Activated CD8-positive, alpha-beta memory T cell treated with anti-CD3 and anti-CD28 coated beads for 36 hours (primary cell): ENCODE measurements around the gene NKAIN2. TPM values are rescaled to one million over a fixed set of nuclear protein-coding genes. Genes with fewer than 3 reads are reported as not detected.
"Not testable (repeated sequence)": the region's sequence is repeated elsewhere in the genome, so short reads cannot be mapped to it uniquely, and the experiment has no call there.

Experiments
- CTCF ChIA-PET: fragments of 350-600 bp; sonication (Branson Sonifier 250); formaldehyde crosslinking; loops from one replicate; lab custom pipeline; 2021; ENCODE audit warnings: antibody characterized with exemption; lab: Charles Lee
- POLR2A ChIA-PET: fragments of 350-600 bp; sonication (Branson Sonifier 250); formaldehyde crosslinking; loops from one replicate; lab custom pipeline; 2021; ENCODE audit warnings: antibody characterized with exemption; lab: Charles Lee
- total RNA-seq, 2 experiments: library from RNA; stranded (reverse); gene quantifications; one replicate each; pipeline ENCODE4 v1.2.3, GENCODE V29; 2021

The NKAIN2 gene
- total RNA-seq, 2 experiments from 2014 or later, result not detected

GRCh38 chr6:124443541-124443940 lies 639.9 kb downstream of the NKAIN2 start:
- ChIA-PET POLR2A (no interaction called here), CTCF (no interaction called here)

- ChIA-PET CTCF (no interaction called here), POLR2A (no interaction called here)
These were observed 641.9 kb downstream of the NKAIN2 start for GRCh38 chr6:124445581-124445980.

DNA sequence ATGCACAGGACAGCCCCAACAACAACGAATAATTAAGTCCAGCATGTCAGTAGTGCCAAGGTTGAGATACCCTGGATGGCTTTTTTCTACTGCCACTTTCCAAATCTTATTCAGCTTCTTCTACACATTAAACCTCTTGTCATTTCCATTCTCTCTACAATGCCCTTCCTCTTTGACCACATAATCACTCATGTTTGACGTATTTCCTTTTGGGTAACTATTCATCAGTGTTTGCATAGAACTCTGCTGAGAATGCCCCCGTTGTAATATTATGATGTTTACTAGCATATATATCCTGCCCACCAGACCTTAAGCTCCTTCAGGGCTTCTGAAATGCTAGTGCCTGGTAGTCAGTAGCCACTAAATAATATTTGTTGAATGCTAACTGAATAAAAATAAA lies 643.3 kb downstream of the NKAIN2 start:
- POLR2A ChIA-PET, result no interaction called here
- CTCF ChIA-PET, result no interaction called here

- CTCF ChIA-PET, result no interaction called here
- POLR2A ChIA-PET, result no interaction called here
These were observed 655.6 kb downstream of the NKAIN2 start for GRCh38 chr6:124459268-124459667.

DNA sequence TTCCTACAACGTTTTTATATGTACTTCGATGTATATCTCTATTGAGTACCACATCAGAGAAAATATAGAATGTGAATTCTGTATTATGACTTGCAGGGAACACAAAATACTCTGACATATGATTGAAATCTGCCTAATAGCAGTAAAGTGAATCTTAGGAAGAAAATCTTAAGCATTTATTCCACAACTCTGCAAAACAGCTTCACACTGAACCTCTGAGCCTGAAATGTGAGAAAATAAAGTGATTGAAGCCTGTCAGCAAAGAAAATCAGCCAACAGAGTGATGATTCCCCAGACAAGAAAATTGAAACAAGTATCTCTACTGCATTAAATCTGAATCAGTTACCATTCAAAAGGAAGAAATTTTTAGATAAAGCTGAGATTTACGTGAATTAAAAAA lies 659.1 kb downstream of the NKAIN2 start:
- CTCF ChIA-PET, result no interaction called here
- POLR2A ChIA-PET, result no interaction called here

GRCh38 chr6:124463271-124463670 lies 659.6 kb downstream of the NKAIN2 start:
- CTCF ChIA-PET, result no interaction called here
- POLR2A ChIA-PET, result no interaction called here

DNA sequence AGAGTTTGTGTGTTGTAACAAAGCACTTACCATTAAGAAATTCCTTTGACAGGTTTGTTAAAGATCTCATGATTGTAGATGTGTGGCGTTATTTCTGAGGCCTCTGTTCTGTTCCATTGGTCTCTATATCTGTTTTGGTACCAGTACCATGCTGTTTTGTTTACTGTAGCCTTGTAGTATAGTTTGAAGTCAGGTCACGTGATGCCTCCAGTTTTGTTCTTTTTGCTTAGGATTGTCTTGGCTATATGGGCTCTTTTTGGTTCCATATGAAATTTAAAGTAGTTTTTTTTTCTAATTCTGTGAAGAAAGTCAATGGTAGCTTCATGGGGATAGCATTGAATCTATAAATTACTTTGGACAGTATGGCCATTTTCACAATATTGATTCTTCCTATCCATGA lies 660.9 kb downstream of the NKAIN2 start:
- CTCF ChIA-PET, POLR2A ChIA-PET: not testable (repeated sequence)

GRCh38 chr6:124466949-124467348 lies 663.3 kb downstream of the NKAIN2 start:
- ChIA-PET CTCF (no interaction called here), POLR2A (no interaction called here)

DNA sequence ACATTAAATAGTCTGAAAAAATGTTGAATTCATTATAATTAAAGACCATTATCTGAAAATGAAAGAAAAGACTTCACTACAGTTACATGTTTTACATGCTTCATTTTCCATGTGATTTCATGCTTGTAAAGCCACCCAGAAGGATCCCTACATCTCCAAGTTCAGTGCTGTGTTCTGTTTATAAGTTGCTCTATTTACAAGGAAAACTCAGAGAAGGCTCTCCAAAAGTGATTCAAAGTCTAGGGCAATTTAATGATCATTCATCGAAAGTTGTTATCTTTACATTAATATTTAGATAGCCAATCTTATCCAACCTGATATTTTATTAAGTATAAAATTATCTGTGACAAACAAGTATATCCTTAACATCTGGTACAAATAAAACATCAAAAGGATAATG lies 663.7 kb downstream of the NKAIN2 start:
- ChIA-PET CTCF (no interaction called here), POLR2A (no interaction called here)

DNA sequence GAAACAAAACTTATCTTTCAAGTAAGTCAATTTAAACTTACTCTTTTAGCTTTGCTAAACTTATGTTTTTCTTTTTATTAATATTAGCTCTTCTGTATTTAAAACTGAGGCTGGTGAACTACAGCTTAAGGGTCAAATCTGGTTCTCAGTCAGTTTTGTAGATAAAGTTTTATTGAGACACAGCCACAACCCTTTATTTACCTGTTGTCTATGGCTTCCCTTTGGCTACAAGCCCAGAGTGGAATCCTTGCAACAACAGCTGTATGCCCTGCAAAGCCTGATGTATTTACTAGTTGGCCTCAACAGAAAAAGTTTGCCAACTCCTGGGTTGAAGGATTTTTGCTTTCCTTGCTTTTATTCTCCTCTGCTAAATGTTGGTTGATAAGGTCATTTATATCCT lies 667.1 kb downstream of the NKAIN2 start:
- ChIA-PET POLR2A (no interaction called here), CTCF (no interaction called here)

DNA sequence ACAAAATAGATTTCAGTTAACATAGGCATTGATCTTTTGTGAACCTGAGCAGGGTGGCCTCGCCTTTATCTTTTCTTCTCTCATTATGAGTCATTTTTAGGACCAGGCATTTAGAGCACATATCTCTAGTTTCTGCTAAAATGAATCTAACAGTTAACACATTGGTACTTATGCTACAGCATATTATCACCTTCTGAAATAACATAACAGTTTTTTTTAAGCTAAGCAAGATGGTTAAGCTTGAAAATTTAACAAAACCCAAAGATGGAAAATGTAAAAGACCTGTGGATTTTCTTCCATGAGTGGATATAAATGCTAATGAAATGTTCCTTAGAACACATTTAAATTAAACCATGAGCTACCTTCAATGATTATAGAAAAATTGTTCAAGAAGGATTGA lies 671.5 kb downstream of the NKAIN2 start:
- POLR2A ChIA-PET, result no interaction called here
- CTCF ChIA-PET, result no interaction called here

GRCh38 chr6:124478906-124479305 lies 675.2 kb downstream of the NKAIN2 start:
- CTCF ChIA-PET, result no interaction called here
- POLR2A ChIA-PET, result no interaction called here

DNA sequence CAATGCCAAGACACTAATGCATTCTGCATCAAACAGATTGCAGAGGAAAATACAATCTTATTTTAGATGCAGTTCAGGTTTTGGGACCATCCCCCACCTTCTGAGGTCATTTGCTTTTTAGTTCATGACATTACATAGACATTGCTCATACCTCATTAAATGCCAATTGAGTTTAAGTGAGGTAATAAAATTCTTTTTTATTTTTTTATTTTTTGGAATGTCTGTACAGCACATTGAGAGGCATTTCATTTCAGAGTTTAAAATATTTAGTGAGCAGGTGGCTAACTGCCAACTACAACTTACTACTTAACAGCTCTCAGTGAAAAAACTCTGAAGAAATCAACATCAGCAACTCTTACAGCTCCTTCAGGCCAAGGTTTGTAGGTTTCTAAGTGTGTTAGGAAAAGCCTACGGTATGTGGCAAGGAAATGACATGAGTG lies 676.3 kb downstream of the NKAIN2 start:
- ChIA-PET CTCF (no interaction called here), POLR2A (no interaction called here)

DNA sequence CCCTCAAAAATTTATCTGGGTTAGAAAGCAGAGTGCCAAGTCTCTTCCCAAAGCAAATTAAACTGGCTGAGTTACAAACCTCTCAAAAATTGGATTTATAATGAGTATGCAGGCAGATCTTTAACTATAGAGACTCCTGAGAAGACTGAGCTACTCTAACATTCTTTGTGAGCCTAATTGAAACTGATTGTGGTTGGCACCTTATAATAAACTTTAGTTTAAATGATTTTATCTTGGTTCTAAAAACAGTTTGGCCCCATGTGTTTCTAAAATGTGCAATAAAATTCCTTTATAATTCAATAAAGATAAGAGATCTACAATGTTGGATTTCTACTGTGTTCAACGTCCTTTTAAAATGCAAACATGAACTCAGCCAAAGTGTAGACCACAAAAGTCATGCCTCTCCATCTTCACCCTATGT lies 678.4 kb downstream of the NKAIN2 start:
- CTCF ChIA-PET, result no interaction called here
- POLR2A ChIA-PET, result no interaction called here

GRCh38 chr6:124487623-124488431 lies 684.2 kb downstream of the NKAIN2 start:
- CTCF ChIA-PET, result no interaction called here
- POLR2A ChIA-PET, result no interaction called here

- ChIA-PET CTCF (no interaction called here), POLR2A (no interaction called here)
These were observed 686.5 kb downstream of the NKAIN2 start for GRCh38 chr6:124490122-124490521.

DNA sequence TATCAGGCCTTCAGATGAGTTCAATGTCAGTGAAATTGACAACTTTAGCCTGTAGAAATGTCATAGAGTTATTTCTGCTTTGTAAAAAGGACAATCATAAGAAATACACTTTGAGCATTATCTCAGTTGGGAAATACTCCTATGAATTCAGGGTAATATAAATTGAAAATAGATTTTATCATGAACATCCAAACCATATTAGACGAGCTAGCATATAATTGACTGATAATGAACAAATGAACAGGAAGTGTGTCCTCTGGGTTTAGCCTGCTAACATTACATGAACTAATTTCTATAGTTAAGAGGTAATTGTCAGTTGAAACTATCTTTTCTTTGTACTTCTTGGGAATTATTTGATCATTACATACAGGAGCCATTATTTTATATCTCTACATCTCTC lies 689.6 kb downstream of the NKAIN2 start:
- CTCF ChIA-PET, result no interaction called here
- POLR2A ChIA-PET, result no interaction called here

DNA sequence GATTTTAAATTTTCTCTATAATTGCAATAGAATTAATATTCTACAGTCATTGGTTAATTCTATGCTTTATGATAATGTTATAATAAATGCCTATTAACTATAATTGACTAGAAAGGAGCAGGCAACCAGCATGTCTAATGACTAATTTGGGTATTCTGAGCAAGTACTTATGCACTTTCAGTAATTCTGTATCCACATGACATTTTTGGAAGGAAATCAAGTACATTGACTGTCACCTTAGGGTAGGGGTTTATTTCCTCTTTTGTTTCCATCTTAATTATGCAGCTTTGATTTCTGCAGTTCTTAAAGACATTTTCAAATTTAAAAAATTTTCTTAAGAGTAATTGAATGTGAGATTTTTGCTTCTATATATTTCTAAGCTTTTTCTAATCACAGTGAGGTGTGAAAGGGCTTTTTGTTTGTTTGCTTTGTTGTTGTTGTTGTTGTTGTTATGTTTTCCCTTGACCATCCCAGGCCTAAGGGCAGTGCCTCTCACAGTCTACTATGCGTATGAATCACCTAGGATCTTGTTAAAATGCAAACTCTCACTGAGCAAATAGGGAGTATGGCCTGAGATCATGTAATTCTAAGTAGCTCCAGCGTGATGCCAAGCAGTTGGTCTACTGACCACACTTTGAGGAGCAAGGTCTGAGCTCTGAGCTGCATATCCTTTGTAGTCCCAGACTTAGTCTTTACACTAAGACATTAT lies 691.4 kb downstream of the NKAIN2 start:
- ChIA-PET CTCF (no interaction called here), POLR2A (no interaction called here)

DNA sequence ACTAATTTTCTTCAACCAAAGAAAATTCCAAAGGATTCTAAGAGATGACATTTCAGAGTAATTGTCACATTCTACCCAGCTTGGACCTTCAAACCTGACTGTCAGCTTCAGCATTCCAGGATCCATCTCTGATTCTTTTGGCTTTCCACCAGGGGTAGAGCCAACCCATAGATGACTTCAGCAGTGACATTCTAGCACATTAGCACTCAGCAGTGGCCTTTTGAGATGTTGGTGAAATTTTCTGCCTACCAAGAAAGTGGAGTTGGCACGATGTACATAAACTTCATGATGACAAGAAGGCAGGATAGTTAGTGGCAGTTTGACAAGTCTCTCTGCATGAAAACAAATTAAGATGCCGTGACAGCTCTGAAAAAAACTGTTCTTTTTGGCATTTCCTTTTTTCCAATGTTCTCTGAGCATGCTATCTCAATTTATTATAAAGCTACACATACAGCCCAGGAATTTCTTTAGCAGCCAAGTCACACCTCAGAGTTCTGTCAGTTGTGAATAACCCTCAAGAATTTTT lies 692.1 kb downstream of the NKAIN2 start:
- CTCF ChIA-PET, result no interaction called here
- POLR2A ChIA-PET, result no interaction called here

DNA sequence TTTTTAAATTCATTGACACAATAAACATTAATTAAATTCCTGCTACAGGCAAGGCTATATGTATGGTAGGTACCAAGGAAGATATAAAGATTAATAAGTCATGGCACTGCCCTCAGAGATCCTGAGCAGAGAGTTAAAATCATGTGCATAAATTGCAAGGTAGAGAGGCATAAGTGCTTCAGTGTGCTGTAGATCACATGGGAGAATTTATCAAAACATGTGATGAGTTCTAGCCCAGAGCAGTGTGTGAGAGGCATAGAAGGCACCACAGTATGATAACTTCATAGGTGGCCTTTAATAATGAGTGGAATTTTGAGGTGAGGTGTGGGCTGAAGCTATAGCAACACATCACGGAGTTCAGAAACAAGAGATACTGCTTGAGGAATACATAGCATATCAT lies 692.7 kb downstream of the NKAIN2 start:
- CTCF ChIA-PET, result no interaction called here
- POLR2A ChIA-PET, result no interaction called here

DNA sequence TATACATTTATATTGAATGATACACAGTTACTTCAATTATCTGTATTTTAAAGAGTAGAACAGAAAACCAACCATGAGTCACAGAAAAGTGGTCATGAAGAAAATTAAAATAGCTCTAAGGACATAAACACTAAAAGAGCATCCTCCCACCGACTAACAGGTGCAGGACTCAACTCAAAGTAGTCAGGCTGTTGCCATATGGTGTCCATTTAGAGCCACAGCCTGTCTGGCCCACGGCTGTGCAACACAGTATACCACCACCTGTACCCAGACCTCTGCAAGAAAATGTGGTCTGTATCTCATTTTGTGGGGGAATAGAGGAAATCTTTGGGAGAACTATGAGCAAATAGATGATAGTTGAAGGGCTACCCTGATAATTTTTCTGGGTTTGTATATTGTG lies 708.8 kb downstream of the NKAIN2 start:
- ChIA-PET CTCF (no interaction called here), POLR2A (no interaction called here)
